HG03342 (cell line): ENCODE measurements around the gene SH3D19.
"Not testable (repeated sequence)": the region's sequence is repeated elsewhere in the genome, so short reads cannot be mapped to it uniquely, and the experiment has no call there.

Source experiments
- ATAC-seq: cut with Tn5 transposase; IDR thresholded peaks from one replicate; pipeline ENCODE4 v1.9.1; 2021; ENCODE audit warnings: mild to moderate bottlenecking, moderate library complexity; ENCODE audit not compliant: unreplicated experiment

The SH3D19 gene

DNA sequence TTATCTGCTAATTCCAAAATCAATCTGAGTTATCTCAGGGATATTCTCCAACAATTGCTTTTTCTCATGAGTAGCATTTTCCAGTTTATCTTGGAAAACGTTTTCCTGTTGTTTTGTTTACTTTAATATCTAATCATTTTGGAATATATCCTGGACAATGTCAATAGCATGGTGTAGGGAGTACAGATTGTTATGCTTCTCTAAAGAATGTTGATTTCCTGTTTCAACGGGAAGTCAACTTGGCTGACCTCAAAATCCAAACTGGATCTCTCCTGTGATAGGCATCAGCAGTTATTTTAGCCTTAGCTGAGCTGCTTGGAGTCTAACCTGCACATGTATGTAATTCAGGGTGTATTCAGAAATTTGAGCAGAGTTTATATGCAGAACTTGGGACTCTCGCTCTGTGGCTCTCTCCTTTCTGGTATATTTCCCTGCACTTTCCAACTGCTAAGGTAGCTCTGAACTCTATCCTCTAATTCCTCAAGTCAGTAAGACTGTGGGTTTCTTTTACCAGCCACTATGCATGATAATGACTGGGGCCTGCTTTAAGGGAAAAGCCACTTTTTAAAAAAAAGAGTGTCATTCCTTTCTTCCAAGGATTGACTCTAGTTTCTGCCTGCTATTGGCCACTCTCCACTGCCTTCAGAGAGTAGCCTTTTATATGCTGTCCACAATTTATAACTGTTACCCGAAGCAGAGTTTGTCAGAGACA lies 40.7 kb downstream of the SH3D19 start:
- ATAC-seq, result no peak

DNA sequence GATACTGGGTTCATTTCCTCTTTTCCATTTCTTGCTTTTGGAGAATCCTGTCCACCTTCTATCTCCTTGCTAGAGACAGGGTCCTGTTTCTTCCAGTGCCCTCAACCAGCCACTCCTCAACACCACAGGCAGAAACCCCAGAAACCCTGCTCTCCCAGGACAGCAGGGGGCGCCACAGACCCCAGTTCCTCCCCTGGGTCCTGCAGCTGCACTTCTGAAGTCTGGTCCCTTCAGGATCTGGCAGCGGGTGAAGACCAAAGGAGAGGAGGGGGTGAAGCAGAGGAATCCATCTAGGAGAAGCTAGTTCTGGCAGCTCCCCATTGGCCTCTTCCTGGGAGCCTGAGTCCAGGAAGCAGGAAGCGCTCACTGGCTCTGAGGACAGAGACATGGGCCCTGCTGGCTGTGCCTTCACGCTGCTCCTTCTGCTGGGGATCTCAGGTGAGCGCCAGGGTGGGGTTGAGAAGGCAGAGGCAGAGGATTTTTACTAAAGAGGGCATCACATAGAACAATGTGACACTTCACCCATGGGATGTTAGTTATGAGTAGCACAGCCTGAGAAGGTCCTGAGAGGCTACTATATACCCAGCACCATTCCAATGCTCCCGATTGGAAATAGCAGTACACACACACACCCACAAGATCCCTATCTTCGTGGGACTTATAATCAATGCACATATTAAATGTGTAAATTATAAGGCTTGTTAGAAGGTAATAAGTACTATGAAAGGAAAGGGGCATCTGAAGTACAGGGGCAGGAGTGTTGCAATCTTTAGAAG lies 48.4 kb downstream of the SH3D19 start, which contains the start of gene PRSS48:
TSS of gene PRSS48 (plus strand) at position 375 of the 776 bp plus-strand sequence. CDS start at position 387, 12 bp downstream.
- ATAC-seq, result no peak

DNA sequence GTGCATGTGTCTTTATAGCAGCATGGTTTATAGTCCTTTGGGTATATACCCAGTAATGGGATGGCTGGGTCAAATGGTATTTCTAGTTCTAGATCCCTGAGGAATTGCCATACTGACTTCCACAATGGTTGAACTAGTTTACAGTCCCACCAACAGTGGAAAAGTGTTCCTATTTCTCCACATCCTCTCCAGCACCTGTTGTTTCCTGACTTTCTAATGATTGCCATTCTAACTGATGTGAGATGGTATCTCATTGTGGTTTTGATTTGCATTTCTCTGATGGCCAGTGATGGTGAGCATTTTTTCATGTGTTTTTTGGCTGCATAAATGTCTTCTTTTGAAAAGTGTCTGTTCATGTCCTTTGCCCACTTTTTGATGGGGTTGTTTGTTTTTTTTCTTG lies 56.5 kb downstream of the SH3D19 start:
- ATAC-seq, result not testable (repeated sequence)

DNA sequence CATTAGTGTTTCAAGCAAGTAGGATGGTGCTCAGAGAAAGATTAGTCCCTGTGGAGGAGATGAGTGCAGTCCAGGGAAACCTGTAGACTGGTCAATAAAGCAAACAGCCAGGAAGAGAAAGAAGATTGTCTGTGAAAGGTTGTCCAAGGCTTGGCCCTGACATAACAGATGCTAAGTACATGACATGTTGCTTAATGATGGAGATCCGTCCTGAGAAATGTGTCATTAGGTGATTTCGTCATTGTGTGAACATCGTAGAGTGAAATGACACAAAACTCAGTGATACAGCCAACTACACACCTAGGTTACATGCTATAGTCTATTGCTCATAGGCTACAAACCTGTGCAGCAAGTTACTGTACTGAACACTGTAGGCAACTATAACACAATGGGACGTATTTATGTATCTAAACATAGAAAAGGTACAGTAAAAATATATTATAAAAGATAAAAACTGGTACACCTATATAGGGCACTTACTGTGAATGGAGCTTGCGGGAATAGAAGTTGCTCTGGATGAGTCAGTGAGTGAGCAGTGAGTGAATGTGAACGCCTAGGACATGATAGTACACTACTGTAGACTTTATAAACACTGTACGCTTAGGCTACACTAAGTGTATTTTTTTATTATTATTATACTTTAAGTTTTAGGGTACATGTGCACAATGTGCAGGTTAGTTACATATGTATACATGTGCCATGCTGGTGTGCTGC lies 57.4 kb downstream of the SH3D19 start:
- ATAC-seq, result no peak

DNA sequence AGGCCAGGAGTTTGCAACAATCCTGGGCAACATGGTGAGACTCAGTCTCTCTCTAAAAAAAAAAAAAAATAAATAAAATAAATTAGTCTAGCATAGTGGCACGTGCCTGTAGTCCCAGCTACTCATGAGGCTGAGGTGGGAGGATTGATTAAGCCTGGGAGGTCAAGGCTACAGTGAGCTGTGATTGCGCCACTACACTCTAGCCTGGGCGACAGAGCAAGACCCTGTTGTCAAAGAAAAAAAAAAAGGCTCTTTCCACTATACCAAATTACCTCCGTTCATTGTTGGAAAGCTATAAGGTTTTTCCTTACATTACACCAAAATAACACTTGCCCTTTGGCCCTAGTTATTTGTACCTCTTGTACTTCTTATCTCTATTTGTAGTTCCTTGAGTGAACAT lies 58.3 kb downstream of the SH3D19 start:
- ATAC-seq, result no peak

DNA sequence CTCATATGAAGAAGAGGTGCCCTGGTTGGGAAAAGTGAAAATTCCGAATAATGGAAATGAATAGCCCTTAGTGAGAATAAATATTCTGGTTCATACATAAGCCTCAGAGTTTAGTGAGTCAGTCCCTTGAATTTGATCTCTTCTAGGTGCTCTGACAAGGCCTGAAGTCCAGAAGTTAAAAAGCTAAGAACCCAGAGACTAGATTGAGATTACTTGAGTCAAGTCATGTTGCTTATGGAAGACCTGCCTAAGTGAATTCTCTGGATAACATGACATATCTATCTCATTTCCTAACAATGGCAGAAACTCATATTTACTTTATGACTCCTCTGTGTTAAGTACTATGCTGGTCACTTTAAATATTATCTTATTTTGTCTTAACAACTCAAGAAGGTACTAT lies 58.9 kb downstream of the SH3D19 start:
- no peak for ATAC-seq

DNA sequence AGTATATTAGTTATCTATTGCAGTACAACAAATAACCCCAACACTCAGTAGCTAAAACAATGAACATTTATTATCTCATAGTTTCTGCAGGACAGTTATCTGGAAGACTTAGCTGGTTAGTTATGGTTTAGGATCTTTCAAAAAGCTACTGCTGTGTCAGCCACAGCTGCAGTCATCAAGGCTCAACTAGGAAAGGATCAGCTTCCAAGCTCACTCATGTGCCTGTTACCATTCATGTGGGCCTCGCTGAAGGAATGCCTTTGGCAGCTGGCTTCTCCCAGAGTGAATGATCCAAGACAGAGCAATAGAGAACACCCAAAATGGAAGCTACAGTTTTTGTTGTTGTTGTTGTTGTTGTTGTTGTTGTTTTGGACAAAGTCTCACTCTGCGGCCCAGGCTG lies 62.0 kb downstream of the SH3D19 start:
- ATAC-seq, result no peak

DNA sequence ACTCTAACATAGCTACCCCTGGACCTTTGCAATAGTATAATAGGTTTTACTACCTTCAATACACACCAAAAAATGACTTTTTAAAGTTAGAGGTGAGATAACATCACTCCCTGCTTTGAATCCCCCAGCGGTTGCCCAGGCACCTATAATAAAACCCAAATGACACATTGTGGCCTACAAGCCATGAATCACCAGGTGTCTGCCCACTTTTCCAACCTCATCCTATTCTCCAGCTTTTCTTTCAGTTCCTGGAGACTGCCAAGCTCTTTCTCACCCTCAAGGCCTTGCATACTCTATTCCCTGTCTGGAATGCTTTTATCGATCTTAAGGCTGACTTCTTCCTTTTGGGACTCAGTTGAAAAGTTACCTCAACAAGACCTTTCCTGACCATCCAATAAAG lies 64.9 kb downstream of the SH3D19 start:
- ATAC-seq, result no peak

DNA sequence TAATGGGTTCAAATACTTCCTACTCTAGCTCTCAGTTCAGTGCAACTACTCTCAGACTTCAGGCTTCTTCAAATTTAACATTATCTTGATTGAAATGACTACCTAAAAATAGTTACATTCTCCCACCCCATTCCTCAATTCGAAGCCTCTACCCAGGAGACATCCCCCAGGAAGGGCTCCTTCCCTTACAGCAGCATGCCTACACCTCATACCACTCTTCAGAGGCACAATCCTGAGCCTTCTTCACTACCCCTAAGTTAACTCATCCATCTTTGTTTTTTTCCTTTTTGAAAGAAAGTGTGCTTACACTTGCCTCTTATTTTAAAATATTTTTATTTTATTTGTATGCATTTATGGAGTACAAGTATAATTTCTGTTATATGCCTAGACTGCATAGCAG lies 65.7 kb downstream of the SH3D19 start:
- ATAC-seq, result no peak

DNA sequence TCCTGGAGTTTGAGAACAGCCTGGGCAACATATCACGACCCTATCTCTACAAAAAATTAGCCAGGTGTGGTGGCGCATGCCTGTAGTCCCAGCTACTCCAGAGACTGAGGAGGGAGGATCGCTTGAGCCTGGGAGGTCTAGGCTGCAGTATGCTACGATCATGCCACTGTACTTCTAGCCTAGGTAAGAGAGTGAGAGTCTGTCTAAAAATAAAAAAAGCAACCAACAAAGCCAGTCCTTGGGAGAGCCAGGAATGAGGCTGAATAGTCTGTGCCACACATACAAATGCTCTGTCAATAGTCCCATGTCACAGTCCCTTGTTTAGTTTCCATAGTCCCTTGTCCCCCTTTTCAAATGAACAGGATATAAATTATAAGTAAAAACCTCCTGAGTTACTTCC lies 67.7 kb downstream of the SH3D19 start:
- no peak for ATAC-seq

DNA sequence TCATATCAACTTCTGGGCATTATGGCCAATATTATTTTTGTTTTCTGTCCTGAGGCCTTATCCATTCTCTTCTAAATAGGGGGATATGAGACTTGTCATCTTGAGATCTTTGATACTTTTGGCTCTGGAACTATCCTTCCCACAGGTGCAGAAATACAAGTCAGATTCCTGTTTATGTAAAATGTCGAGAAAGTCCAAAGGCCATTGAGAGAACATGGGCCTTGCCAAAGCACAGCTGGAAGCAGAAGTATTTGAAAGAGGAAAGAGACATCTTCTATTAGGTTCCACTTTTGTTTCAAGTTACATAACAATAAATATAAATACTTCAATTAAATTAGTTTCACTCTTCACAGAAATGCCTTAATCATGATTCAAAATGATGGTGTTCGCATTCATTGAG lies 69.3 kb downstream of the SH3D19 start:
- no peak for ATAC-seq

DNA sequence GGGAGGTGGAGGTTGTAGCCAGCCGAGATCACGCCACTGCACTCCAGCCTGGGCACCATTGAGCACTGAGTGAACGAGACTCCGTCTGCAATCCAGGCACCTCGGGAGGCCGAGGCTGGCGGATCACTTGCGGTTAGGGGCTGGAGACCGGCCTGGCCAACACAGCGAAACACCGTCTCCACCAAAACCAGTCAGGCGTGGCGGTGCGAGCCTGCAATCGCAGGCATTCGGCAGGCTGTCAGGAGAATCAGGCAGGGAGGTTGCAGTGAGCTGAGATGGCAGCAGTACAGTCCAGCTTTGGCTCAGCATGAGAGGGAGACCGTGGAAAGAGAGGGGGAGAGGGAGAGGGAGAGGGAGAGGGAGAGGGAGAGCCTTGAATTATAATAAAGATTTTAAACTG lies 69.7 kb downstream of the SH3D19 start:
- not testable (repeated sequence) for ATAC-seq

DNA sequence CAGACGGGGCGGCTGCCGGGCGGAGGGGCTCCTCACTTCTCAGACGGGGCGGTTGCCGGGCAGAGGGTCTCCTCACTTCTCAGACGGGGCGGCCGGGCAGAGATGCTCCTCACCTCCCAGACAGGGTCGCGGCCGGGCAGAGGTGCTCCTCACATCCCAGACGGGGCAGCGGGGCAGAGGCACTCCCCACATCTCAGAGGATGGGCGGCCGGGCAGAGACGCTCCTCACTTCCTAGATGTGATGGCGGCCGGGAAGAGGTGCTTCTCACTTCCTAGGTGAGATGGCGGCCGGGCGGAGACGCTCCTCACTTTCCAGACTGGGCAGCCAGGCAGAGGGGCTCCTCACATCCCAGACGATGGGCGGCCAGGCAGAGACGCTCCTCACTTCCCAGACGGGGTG lies 70.2 kb downstream of the SH3D19 start:
- ATAC-seq, result not testable (repeated sequence)

DNA sequence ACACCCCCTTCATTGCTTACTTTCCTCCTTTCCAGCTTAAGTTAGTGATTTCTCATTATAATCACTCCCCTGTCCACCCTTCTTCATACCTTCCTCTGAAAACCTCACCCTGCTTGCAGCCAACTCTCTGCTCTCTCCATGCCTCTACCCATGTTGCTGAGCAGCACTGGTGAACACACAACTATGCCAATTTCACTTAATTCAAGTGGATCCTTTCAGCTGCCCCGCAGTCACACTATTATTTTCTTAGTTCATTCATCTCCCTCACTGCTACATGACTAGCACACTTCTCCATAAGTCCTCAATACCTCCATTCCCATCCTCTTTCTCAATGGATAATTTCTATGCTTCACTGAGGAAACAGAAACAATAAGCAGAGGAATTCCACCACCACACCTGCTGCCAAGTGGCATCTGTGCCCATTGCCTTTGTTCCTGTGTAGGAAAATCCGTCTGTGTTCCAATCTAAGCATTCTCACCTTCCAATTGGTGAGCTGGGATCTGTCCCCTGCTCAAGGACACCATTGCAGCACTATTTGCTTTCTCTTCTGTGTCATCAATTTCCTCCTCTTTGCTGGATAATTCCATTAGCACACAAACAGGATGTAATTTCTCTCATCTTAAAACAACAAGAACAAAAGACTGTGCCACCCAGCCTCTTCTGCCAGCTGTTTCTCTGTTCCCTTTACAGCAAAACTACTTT lies 73.7 kb downstream of the SH3D19 start:
- no peak for ATAC-seq

DNA sequence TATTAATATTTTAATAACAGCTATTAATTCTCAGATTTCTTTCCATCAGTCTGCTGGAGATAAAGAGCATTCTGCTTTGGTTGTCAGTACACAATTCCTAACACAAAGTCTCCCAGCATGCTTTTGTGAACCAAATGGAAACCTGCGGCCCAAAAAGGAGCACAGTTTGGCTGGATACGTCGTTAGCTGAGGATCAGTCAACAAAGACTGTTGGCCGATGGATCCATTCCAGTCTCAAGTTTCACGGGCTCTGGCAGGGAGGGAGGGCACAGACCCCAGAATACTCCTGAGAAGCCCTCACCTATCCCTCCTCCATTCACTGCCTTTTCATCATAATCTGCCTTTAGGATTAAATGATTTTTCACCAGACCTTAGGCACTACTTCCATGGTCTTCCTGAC lies 74.7 kb downstream of the SH3D19 start:
- no peak for ATAC-seq

DNA sequence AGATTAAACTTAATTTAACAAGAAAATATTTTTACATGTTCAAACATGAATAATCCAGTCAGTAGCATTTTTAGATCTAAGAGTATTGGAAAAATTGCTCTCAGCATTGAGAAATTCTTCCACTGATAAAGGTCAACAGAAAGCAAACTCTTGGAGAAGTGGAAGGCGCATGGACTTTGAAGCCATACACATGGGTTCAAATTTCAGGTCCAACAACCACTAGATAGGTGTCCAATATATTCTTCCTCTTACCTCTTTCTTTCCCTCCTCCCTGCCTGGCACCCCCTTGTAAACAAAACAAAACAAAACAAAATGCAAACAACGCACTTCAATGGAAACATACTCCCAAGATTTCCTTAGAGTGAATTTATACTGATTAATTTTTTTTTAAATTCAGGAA lies 76.9 kb downstream of the SH3D19 start:
- ATAC-seq, result no peak

DNA sequence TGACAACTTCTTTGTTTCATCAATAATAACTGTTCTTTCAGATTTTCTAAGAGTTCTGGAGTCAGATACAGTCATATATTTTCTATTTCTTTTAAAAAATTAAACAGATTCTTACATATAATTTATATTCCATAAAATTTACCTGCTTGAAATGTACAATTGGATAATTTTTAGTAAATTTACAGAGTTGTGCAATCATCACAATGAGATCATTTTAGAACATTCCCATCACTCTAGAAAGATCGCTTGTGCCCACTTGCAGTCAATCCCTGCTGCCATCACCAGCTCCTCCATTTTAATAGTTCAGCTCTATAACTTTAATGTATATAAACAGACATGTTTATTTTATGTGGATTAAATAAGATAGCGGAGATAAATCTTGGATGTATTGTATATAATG lies 78.0 kb downstream of the SH3D19 start:
- no peak for ATAC-seq

DNA sequence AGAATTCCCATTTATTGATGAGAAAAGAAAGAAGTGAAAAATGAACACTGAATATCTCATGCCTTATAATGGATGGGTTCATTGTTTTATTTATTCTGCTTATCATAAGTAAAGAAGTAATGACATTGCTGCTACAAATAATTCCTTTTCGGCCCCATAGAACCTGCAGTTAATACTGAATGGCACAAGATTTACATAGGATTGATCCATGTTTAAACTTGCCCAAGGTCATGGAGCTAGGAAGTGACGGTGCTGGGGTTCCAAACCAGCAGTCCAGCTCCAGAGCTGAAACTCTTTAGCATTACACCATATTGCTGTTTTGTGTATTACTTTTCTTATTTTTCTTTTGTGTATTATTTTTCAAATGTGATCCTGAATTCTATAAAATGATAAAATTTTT lies 78.7 kb downstream of the SH3D19 start:
- no peak for ATAC-seq

DNA sequence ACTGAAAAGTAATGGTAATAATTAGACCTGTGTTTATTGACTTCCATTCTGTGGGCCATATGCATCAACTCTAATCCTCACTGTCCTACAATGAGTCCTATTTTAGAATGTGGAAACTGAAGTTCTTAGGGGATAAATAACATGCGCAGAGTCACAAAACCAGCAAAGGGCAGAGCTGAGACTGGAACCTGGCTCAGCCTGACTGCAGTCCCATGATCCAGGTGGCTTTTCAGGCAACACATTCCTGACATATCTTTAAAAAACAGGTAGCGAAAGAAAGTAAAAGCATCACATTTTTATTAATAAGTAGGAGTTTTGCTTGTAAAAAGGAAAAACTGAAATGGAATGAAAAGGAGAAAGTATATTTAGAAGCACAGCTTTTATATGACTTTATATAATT lies 83.1 kb downstream of the SH3D19 start:
- ATAC-seq, result no peak

DNA sequence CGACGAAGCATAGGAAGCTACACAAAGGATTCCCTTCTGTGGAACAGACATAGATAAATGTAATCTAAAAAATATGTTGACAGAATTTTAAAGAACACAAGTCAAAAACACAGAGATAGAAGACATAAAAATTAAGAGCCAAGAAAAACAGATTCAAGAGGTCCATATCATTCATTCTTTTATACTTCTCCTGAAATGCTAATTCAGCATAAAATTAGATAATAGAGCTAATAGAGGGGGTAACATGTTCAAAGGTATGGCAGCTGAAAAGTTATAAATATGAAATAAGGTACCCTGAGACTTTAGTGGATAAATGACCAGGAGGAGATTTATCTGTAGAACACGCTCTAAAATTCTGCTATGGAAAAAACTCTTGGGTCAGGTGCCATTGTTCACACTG lies 85.8 kb downstream of the SH3D19 start:
- no peak for ATAC-seq

DNA sequence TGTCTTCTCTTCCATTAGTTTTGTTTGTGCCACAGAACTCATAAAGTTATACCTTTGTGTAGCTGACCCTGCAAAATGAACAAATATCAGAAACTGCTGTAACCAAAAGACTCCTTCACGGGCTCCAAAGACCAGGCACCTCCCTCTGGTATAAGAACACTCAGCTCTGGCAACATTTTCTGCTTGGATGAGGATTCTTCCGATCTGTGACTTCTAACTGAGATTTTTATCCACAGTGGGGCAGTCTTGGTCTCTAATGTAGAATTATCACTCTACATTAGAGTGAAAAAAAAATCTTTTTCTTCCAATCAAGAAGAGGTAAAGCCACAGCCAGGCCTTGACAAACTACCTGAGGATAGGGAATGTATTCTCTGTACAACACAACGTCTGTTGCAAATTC lies 86.9 kb downstream of the SH3D19 start:
- ATAC-seq, result no peak
